GM19023 (cell line): ENCODE measurements around the gene GNRHR.
"Not testable (repeated sequence)": the region's sequence is repeated elsewhere in the genome, so short reads cannot be mapped to it uniquely, and the experiment has no call there.

Source experiments
- ATAC-seq: cut with Tn5 transposase; IDR thresholded peaks from one replicate; pipeline ENCODE4 v1.9.1; 2021; ENCODE audit warnings: mild to moderate bottlenecking, moderate library complexity; ENCODE audit not compliant: unreplicated experiment

GNRHR gene

GRCh38 chr4:67754288-67754687 is at the start of gene GNRHR:
TSS of gene GNRHR (minus strand) at chr4:67754388. CDS start at chr4:67754335, 53 bp downstream.
- no peak for ATAC-seq

- ATAC-seq = no peak
Measured at GRCh38 chr4:67796810-67797209, 42.6 kb upstream of the GNRHR start.

GRCh38 chr4:67790721-67791120 is 36.5 kb upstream of the GNRHR start:
- ATAC-seq = no peak

GRCh38 chr4:67787311-67787710 is 33.1 kb upstream of the GNRHR start:
- no peak for ATAC-seq

GRCh38 chr4:67785528-67785927 is 31.3 kb upstream of the GNRHR start:
- ATAC-seq = no peak

- ATAC-seq = no peak
Measured at GRCh38 chr4:67779631-67780030, 25.4 kb upstream of the GNRHR start.

- ATAC-seq = no peak
Measured at GRCh38 chr4:67776746-67777145, 22.6 kb upstream of the GNRHR start.

- no peak for ATAC-seq
Measured at GRCh38 chr4:67770422-67770821, 16.2 kb upstream of the GNRHR start.

GRCh38 chr4:67765928-67766327 is 11.7 kb upstream of the GNRHR start:
- no peak for ATAC-seq

- no peak for ATAC-seq
Measured at GRCh38 chr4:67765401-67765800, 11.2 kb upstream of the GNRHR start.

- no peak for ATAC-seq
Measured at GRCh38 chr4:67764183-67764582, 10.0 kb upstream of the GNRHR start.

- ATAC-seq = peak; percentile 98
Measured at GRCh38 chr4:67762086-67762485, 7.9 kb upstream of the GNRHR start.

GRCh38 chr4:67756991-67757390 is 2.8 kb upstream of the GNRHR start:
- ATAC-seq = not testable (repeated sequence)

GRCh38 chr4:67755974-67756373 is 1.8 kb upstream of the GNRHR start:
- ATAC-seq = no peak

- ATAC-seq = no peak
Measured at GRCh38 chr4:67751260-67751659, 2.9 kb downstream of the GNRHR start.

GRCh38 chr4:67750691-67751090 is 3.5 kb downstream of the GNRHR start:
- ATAC-seq = no peak

GRCh38 chr4:67749286-67749685 is 4.9 kb downstream of the GNRHR start:
- no peak for ATAC-seq

- ATAC-seq = no peak
Measured at GRCh38 chr4:67746797-67747495, 7.2 kb downstream of the GNRHR start.

GRCh38 chr4:67744561-67745283 is 9.5 kb downstream of the GNRHR start:
- ATAC-seq = no peak

- no peak for ATAC-seq
Measured at GRCh38 chr4:67743194-67743593, 11.0 kb downstream of the GNRHR start.

- no peak for ATAC-seq
Measured at GRCh38 chr4:67736262-67736661, 17.9 kb downstream of the GNRHR start.

- ATAC-seq = no peak
Measured at GRCh38 chr4:67735325-67735724, 18.9 kb downstream of the GNRHR start.
